CD4-positive, alpha-beta T cell treated with Interleukin-17A for 4 hours (primary cell): ENCODE measurements around the gene PKD1.

Experiments
- DNase-seq: peaks from one replicate; pipeline ENCODE4 v3.0.0-alpha.2; 2020; ENCODE audit warnings: mixed read lengths

PKD1 gene

GRCh38 chr16:2135770-2136490 lies at the start of gene PKD1:
PKD1 (minus strand) TSS chr16:2135898; CDS start chr16:2135689, 209 bp downstream.
- peak; percentile 88 for DNase-seq

DNA sequence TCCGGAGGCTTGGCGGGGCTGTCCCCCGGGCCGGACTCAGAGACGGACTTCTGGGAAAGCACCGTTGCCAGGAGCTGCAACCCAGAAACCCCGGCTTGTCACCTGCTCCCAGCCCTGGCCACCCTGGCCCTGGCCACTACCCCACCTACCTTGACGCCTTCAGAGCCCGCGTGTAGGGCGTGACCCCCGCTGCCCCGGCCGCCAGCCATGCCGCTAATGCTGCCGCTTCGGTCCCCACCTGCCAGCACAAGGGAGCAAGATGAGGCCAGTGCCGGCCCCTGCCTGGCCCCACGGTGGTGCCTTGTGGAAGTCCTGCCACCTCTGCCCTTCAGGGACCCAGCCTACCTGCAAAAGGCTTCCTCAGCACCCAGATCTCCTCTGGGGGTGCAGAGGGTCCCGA lies 49.3 kb upstream of the PKD1 start:
- no peak for DNase-seq

DNA sequence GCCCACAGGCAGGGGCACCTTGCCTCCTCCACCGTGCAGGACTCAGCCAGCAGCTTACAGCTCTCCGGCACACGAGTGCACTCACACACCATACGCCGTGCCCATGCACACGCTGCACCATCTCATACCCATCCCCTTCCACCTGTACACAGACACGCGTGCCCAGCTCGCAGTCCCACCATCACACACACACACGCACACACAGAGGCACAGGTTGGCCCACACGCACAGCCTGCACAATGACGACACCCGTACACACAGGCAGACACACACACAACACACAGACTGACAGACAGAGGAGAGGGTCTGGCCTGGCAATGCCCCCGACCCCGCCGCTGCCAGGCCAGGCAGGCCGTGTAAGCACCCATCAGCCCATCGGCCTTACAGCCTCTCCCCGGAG lies 48.6 kb upstream of the PKD1 start:
- no peak for DNase-seq

DNA sequence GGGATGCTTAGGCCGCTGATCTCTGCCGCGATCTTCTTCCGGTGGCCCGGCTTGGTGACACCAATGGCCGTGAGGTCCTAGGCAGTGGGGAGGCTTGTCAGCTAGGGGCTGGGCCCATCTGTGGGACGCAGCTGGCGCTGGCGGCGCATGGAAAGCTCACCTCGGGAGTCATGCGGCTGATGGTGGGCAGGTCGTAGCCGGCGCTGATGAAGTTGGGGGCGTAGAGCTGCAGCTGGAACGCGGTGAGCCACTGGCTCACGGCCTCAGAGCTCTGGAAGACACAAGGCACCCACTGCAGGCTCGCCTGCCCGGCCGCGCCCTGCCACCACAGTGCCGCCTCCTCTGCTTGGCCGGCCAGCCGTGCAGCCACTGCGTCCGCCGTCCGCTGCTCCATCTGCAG lies 48.0 kb upstream of the PKD1 start:
- DNase-seq: no peak

GRCh38 chr16:2181952-2182351 lies 46.3 kb upstream of the PKD1 start:
- DNase-seq: no peak

- DNase-seq: no peak
Observed at GRCh38 chr16:2180962-2181923, 45.5 kb upstream of the PKD1 start.

GRCh38 chr16:2180461-2180860 lies 44.8 kb upstream of the PKD1 start:
- no peak for DNase-seq

DNA sequence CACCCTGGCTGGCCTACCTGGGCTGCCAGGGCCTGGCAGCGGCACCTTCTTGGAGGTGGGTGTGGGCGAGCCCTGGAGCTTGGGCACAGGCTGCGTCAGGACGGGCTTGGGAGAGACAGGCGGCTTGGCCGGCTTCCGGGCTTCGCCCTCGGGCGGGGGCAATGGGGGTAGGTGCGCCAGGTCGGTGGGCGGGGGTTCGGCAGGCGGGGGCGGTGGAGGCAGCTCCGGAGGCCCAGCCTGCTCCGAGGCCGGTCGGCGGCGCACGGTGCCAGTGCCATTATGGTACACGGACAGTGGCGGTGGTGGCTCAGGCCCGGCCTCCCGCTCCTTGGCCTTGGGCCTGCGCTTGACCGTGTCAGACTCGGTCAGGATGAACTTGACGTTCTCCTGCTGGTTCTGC lies 43.9 kb upstream of the PKD1 start:
- no peak for DNase-seq

- no peak for DNase-seq
Observed at GRCh38 chr16:2179107-2179501, 43.4 kb upstream of the PKD1 start.

DNA sequence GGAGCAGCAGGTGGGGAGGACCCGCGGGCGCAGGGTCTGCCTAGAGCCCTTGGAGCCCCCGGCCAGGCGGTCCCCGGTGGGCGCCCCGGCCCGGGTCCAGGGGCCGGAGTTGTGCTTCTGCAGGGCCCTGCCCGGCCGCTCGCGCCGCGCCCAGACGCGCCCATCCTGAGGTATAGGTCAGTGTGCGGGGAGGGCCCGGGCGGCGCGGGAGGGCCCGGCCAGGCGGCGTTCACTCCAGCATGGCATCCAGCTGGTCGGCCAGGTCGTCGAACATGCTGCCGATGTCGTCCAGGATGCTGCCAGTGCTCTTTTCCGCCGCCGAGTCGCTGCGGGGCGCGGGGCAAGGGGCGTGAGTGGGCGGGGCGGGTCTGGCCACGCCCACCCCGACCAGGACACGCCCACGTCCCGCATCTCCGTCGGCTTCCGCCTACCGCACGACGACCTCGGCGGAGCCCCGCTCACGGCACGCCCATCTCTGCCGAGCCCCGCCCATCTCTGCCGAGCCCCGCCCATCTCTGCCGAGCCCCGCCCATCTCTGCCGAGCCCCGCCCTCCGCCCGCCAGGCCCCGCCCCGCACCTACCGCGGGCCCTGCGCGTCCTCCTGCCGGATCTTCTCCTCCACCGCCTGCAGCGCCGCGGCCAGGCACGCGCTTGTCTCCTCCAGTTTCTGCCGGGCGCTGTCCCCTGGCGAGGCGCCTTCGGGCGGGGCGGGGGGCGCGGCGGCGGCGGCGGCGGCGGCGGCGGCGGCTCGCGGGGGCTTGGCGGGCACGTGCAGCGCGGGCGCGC lies 42.8 kb upstream of the PKD1 start:
- DNase-seq: peak; percentile 11

DNA sequence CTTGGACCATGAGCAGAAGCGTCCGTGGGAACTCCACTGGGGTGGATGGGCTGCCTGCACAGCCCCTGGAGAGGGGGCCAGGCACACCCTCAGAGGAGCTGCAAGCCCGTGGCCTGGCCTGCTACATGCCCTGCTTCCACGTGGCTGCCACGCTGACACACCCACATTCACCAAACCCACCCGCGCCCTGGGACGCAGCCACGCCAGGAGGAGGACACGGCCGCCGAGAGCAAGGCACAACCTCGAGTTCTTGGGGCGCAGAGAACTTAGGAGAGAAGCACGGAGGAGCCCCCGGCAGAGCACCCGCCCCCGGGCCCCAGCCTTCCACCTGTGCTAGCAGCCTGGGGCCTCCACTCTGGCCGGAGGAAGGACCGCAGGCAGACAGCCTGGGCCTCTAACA lies 41.9 kb upstream of the PKD1 start:
- DNase-seq: no peak

DNA sequence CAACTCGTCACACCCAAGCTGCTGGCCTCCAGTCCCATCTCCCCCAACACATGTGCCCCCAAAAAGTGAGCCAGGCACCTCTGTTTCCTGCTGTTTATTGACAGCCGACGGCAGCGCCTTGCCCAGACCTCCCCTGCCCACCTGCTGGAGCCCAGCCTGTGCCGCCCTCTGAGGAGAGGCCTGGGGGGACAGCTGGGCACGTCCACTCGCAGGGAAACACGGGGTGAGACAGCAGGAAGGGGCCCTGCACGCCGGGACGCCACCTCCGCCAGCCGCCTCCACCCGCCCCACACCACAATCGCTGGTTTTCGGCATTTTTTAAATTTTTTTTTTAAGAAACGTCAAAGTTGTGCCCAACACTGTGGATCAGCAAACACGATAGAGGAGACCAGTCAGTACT lies 41.4 kb upstream of the PKD1 start:
- DNase-seq: no peak

GRCh38 chr16:2176047-2176446 lies 40.3 kb upstream of the PKD1 start:
- DNase-seq: no peak

- no peak for DNase-seq
Observed at GRCh38 chr16:2175454-2175853, 39.8 kb upstream of the PKD1 start.

GRCh38 chr16:2174396-2175131 lies 38.9 kb upstream of the PKD1 start:
- no peak for DNase-seq

DNA sequence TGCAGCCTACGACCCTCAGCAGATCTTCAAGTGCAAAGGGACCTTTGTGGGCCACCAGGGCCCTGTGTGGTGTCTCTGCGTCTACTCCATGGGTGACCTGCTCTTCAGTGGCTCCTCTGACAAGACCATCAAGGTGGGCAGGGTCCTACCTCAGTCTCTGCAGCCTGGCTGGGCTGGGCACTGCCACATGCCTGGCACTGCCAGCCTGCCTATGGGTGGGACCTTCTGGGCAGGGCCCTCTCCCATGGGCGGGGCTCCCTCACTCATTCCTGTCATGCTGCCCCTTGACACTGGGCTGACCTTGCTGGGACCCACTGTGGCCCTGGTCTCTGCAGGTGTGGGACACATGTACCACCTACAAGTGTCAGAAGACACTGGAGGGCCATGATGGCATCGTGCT lies 38.2 kb upstream of the PKD1 start:
- no peak for DNase-seq

GRCh38 chr16:2173366-2173765 lies 37.7 kb upstream of the PKD1 start:
- DNase-seq: no peak

DNA sequence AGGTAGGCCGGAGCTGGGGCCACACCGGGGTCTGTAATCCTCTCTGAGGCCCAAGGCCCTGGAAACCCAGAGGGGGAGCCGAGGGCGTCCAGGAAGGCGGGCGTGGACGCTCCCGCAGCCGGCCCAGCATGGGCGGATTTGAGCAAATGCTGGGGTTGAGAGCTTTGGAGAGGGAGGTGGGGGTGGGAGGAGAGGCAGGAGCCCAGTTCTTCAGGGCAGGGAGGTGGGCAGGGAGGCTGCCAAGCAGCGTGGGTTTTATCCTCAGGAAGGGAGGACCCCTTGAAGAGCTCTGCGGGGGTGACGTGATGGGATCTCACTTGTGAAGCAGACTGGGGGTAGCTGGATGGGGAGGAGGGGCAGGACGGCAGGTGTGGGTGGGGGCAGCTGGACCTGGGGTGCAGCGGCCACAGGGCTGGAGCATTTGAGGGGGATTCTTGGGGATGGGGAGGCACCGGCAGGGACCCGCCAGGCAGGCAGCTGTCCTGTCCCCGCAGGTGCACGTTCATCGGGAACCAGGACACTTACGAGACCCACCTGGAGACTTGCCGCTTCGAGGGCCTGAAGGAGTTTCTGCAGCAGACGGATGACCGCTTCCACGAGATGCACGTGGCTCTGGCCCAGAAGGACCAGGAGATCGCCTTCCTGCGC lies 37.1 kb upstream of the PKD1 start:
- DNase-seq: no peak

DNA sequence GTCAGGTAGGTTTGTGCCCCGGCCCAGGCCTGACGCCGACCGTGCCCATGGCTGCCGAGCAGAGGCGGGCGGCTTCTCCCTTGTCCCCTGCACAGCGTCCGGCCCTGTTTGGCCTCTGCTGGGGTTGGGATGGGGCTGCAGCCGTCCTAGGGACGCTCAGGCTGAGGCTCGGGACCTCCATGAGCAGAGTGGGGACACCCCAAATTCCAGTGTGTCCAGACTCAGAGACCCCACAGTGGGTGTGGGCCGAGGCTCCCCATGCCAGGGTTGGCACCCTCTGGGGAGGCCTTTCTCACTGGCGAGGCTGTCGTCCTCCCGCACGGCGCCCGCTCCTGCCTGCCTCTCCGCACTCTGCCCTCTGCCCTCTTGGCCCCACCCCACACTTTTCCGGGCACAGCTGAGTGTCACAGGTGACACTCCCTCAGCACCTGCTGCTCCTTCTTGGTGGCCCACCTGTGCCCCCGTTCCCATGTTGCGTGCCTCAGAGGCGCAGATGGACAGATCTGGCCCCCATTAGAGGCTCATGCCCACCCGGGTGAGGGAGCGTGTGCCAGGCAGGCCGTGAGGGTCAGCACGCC lies 36.0 kb upstream of the PKD1 start:
- no peak for DNase-seq

DNA sequence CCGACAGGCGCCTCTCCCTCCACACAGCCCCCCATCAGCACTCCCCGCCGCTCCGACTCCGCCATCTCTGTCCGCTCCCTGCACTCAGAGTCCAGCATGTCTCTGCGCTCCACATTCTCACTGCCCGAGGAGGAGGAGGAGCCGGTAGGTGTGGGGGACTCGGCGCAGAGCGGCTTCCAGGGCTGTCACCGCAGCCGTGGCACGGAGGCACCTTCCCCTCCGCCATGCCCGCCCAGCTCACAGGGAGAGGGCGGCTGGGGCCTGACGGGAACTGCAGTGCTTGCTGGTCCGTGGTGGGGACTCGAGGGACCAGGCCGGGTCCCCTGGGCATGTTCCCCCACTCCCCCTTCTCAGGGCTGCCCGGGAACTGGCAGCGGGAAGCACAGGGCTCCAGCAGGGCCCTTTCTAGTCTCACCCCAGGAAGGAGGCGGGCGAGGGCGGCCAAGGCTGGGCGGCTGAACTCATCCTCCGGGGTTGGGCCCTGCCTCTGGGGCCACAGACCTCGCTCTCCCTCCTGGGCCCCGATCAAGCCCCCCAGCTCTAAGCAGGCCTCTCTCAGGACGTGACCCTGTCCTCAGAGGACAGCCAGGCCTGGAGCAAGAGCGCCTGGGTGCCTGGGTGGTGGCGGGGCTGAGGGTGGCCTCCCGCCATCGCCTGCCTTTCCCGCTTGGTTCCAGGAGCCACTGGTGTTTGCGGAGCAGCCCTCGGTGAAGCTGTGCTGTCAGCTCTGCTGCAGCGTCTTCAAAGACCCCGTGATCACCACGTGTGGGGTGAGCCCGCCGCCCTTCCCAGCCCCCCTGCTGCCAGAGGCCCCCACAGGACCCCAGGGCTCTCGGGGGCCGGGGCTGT lies 35.1 kb upstream of the PKD1 start:
- DNase-seq: no peak

- no peak for DNase-seq
Observed at GRCh38 chr16:2170080-2170479, 34.4 kb upstream of the PKD1 start.
